OCI-LY7 (cell line): ENCODE measurements around the gene FAM78A. TPM values are rescaled to one million over a fixed set of nuclear protein-coding genes. Genes with fewer than 3 reads are reported as not detected.

ENCODE experiments used
- BruUV-seq: library from RNA; stranded (reverse); fragments of 400-500 nt; replicated peaks from 2 replicates; lab custom pipeline; 2021; lab: Mats Ljungman, UMichigan
- CTCF ChIA-PET: fragments of 300-600 bp; sonication (Branson Sonifier 250); formaldehyde crosslinking; loops from one replicate; lab custom pipeline; 2022; ENCODE audit warnings: antibody characterized with exemption; ENCODE audit not compliant: unreplicated experiment; lab: Charles Lee
- POLR2A ChIA-PET: fragments of 300-600 bp; sonication (Branson Sonifier 250); formaldehyde crosslinking; loops from one replicate; lab custom pipeline; 2022; ENCODE audit warnings: antibody characterized with exemption; lab: Charles Lee
- DNase-seq: peaks from one replicate; pipeline ENCODE4 v3.0.0-alpha.2; 2015; ENCODE audit warnings: low spot score
- H2AFZ ChIP-seq: fragments of 200-600 bp; sonication (generic), shearing (Covaris generic); 2 replicates; pipeline ENCODE4 v1.6.1; 2014; ENCODE audit warnings: mild to moderate bottlenecking, antibody characterized with exemption, low read length, moderate library complexity
- H3K27ac ChIP-seq: fragments of 200-600 bp; sonication (generic); 2 replicates; pipeline ENCODE4 v1.5.1; 2014; ENCODE audit warnings: mixed run types, low read depth, mild to moderate bottlenecking, moderate library complexity, low read length, inconsistent platforms; ENCODE audit not compliant: poor library complexity, severe bottlenecking
- H3K36me3 ChIP-seq: fragments of 200-600 bp; sonication (generic); 2 replicates; pipeline ENCODE4 v1.6.1; 2014; ENCODE audit warnings: mild to moderate bottlenecking, antibody characterized with exemption, low read length, moderate library complexity, mixed read lengths; ENCODE audit not compliant: insufficient read depth
- H3K4me1 ChIP-seq: fragments of 200-600 bp; sonication (generic); 2 replicates; pipeline ENCODE4 v1.5.1; 2014; ENCODE audit warnings: mild to moderate bottlenecking, low read length; ENCODE audit not compliant: insufficient read depth, poor library complexity, severe bottlenecking
- H3K4me2 ChIP-seq: fragments of 200-600 bp; sonication (generic); 2 replicates; pipeline ENCODE4 v1.6.1; 2014; ENCODE audit warnings: mild to moderate bottlenecking, low read length
- H3K4me3 ChIP-seq: fragments of 200-600 bp; sonication (generic); 2 replicates; pipeline ENCODE4 v1.5.1; 2014; ENCODE audit warnings: mild to moderate bottlenecking, low read depth, low read length; ENCODE audit not compliant: poor library complexity, severe bottlenecking
- H3K79me2 ChIP-seq: fragments of 200-600 bp; sonication (generic); 2 replicates; pipeline ENCODE4 v1.6.1; 2016; ENCODE audit warnings: low read depth, mild to moderate bottlenecking, low read length, moderate library complexity, mixed read lengths; ENCODE audit not compliant: insufficient read depth
- H3K9me2 ChIP-seq: fragments of 200-600 bp; sonication (generic); 2 replicates; pipeline ENCODE4 v1.6.1; 2016; ENCODE audit warnings: mild to moderate bottlenecking, low read length, mixed read lengths; ENCODE audit not compliant: insufficient read depth
- H3K9me3 ChIP-seq: fragments of 200-600 bp; sonication (generic); 2 replicates; pipeline ENCODE4 v1.6.1; 2014; ENCODE audit warnings: mild to moderate bottlenecking, mixed run types, low read length, mixed read lengths
- H4K20me1 ChIP-seq: fragments of 200-600 bp; sonication (generic); 2 replicates; pipeline ENCODE4 v1.6.1; 2014; ENCODE audit warnings: mild to moderate bottlenecking, antibody characterized with exemption, low read length, moderate library complexity, mixed read lengths; ENCODE audit not compliant: insufficient read depth
- EZH2phosphoT487 ChIP-seq: fragments of 200-600 bp; sonication (generic); IDR thresholded peaks from 2 replicates; pipeline ENCODE4 v1.6.1; 2018; ENCODE audit warnings: low read depth, borderline replicate concordance, mild to moderate bottlenecking, mixed run types, antibody characterized with exemption, low read length, moderate library complexity, mixed read lengths
- intact Hi-C: fragments of 100-400 bp; cut with micrococcal nuclease; formaldehyde crosslinking; loops from one replicate; pipeline ENCODE4 v1.10.0; 2022; ENCODE audit not compliant: unreplicated experiment
- total RNA-seq, 2 experiments: library from RNA; depleted of rRNA in 1 of 2; stranded (reverse); fragments of >200 nt in 1 of 2; shearing (Covaris generic) in 1 of 2; gene quantifications; 2 replicates each; pipeline ENCODE4 v1.2.3, GENCODE V29; 2014 to 2022
- TF ChIP-seq, protein P1 (sequence below): fragments of 200-600 bp; sonication (generic); conservative IDR thresholded peaks from 2 replicates; pipeline ENCODE4 v1.5.1; 2014; ENCODE audit warnings: mild to moderate bottlenecking, antibody characterized with exemption, low read length, moderate library complexity, mixed read lengths

FAM78A gene
- total RNA-seq, 2 experiments from 2014 or later, result 25.0 to 35.0 TPM

DNA sequence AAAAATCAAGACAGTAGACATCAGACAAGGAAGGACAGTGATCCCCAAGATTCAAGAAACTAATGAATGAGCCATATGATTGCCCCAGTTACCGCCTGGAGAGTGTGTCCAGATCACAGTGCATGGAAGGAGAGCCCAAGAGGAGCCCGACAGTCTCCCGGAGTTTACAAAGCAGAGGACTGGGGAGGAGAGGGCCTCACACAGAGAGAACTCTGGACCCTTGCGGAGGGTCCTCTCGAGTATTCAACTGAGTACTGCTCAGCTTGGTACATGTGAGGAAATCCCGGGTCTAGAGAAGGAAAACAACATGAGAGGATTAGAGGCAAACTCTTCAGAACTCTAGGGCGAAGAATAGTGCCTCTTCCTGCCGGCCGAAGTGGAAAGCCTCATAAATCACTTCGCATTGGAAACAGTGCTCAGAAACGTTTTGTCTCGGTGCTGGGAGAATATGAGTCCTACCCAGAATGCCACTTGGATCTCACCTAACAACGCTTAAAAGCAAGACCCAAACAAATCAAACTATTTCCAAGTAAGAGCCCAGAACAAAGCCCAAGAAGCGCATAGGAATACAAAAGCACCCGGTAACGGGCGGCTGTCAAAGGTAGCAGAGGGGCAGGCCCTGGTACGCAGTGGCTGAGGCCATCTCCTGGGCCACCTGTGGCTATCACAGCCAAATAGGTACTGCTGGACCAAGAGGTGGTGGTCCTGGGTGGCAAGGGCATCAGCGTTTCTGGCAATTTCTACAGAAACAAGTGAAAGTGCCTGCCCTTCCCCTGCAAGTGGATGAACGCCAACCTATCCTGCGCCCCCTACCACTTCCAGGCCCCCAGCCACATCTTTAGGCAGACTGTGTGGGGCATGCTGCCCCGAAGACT is 36.0 kb downstream of the FAM78A start:
- CTCF ChIA-PET, result no interaction called here

DNA sequence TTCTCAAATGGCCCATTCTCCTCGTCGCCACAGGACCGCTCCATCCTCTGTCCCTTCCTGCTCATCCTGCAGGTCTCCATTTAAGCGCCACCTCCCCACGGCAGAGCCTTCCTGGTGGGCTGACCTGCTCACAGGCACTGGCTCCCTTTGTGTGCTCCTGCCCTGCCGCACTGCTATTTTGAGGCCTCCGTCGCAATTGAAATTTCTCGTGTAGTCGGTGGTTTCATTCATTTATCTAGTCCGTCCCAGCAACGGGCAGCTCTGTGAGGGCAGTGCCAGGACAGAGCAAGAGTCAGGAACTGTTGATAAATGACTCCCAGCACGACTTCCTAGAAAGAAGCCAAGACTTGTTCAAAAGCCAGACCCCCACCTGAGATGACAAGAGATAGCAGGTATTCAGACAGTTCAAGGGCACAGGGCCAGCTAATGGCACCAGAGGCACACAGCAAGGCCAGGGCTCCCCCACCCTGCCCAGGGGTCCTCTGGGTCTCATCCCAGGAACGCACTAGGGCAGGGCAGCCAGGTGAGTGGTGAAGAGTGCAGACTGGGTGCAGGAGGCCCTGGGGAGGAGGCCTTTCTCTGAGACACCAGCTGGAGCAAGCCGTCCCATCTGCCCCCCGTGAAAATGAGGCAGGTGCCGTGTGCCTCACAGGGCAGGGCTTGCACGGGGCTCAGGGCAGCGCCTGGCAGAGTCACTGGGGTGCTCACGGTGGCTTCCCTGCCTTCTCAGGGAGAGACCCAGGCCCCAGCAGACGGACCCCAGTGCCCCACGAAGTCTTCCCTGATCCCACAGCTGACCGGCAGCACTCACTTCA is 36.9 kb downstream of the FAM78A start:
- BruUV-seq, result no TSS peak
- Histone ChIP-seq H3K4me3 (no peak overlapping the region), H3K9me3 (no peaks in the 10 kb centered on the region), H3K79me2 (no peaks in the 10 kb centered on the region), H2AFZ (no peak overlapping the region), H3K36me3 (peaks cover 7% of the 10 kb centered on the region; the same call in 1 of the 2 replicates), H3K27ac (no peak overlapping the region), H3K4me2 (no peak overlapping the region), H4K20me1 (no peaks in the 10 kb centered on the region), H3K4me1 (peaks cover 9% of the 10 kb centered on the region), H3K9me2 (no peaks in the 10 kb centered on the region)
- ChIA-PET POLR2A (no interaction called here), CTCF (no interaction called here)
- no peak for DNase-seq
- intact Hi-C loops, result no loop called here
- no peak for TF ChIP-seq EZH2phosphoT487
- TF ChIP-seq, protein P1, sequence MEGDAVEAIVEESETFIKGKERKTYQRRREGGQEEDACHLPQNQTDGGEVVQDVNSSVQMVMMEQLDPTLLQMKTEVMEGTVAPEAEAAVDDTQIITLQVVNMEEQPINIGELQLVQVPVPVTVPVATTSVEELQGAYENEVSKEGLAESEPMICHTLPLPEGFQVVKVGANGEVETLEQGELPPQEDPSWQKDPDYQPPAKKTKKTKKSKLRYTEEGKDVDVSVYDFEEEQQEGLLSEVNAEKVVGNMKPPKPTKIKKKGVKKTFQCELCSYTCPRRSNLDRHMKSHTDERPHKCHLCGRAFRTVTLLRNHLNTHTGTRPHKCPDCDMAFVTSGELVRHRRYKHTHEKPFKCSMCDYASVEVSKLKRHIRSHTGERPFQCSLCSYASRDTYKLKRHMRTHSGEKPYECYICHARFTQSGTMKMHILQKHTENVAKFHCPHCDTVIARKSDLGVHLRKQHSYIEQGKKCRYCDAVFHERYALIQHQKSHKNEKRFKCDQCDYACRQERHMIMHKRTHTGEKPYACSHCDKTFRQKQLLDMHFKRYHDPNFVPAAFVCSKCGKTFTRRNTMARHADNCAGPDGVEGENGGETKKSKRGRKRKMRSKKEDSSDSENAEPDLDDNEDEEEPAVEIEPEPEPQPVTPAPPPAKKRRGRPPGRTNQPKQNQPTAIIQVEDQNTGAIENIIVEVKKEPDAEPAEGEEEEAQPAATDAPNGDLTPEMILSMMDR, result no peak

More for the DNA sequence above, 36.0 kb downstream of the FAM78A start:
- Histone ChIP-seq H2AFZ (no peak overlapping the region), H3K36me3 (no peaks in the 10 kb centered on the region), H3K27ac (no peak overlapping the region), H3K9me3 (no peaks in the 10 kb centered on the region), H3K79me2 (no peaks in the 10 kb centered on the region), H3K4me2 (no peak overlapping the region), H3K4me3 (no peak overlapping the region), H4K20me1 (no peaks in the 10 kb centered on the region), H3K9me2 (no peaks in the 10 kb centered on the region), H3K4me1 (peaks cover 9% of the 10 kb centered on the region)
- no peak for DNase-seq
- POLR2A ChIA-PET, result no interaction called here
- intact Hi-C loops, result loop anchor here (5.0 kb wide), 2 partner anchors 37 to 97 kb away; partner anchors contain the start of gene FAM78A
- no TSS peak for BruUV-seq
- TF ChIP-seq, protein P1, result no peak
- TF ChIP-seq EZH2phosphoT487, result no peak
